DND-41 (cell line): ENCODE measurements around the gene CDH5.

ENCODE experiments used
- EZH2 ChIP-seq: IDR thresholded peaks from 3 replicates; pipeline ENCODE4 v1.6.1; 2012; ENCODE audit warnings: borderline replicate concordance, low read depth, mild to moderate bottlenecking, moderate library complexity, low read length, inconsistent platforms; ENCODE audit not compliant: severe bottlenecking
- TF ChIP-seq, protein P1 (sequence below): IDR thresholded peaks from 2 replicates; pipeline ENCODE4 v1.5.1; 2012; ENCODE audit warnings: borderline replicate concordance, low read length, moderate library complexity, mild to moderate bottlenecking; ENCODE audit not compliant: poor library complexity, severe bottlenecking; ENCODE audit errors: extremely low read depth

DNA sequence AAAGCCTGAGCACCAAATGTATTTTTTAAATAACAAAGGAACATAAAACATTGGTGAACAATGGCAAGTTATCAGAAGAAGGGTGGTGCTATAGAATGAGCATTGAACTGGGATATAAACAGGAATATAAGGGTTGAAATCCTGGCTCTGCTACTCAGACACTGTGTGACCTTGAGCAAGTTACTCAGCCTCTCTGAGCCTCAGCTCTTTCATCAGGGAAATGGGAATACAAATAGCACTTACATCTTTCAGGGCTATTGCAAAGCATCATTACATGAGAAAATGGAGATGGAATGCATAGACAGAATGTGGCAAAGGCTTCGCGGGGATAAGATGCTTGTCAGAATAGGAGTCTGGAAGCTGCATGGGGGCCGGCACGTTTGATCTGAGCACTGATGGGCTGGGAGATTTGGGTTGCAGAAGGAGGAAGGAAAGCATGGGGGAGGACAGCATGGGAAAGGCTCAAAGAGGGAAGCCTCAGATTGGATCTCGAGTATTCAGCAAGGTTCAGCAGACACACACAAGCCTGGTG lies 4.8 kb upstream of the CDH5 start:
- TF ChIP-seq, protein P1, sequence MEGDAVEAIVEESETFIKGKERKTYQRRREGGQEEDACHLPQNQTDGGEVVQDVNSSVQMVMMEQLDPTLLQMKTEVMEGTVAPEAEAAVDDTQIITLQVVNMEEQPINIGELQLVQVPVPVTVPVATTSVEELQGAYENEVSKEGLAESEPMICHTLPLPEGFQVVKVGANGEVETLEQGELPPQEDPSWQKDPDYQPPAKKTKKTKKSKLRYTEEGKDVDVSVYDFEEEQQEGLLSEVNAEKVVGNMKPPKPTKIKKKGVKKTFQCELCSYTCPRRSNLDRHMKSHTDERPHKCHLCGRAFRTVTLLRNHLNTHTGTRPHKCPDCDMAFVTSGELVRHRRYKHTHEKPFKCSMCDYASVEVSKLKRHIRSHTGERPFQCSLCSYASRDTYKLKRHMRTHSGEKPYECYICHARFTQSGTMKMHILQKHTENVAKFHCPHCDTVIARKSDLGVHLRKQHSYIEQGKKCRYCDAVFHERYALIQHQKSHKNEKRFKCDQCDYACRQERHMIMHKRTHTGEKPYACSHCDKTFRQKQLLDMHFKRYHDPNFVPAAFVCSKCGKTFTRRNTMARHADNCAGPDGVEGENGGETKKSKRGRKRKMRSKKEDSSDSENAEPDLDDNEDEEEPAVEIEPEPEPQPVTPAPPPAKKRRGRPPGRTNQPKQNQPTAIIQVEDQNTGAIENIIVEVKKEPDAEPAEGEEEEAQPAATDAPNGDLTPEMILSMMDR = no peak
- TF ChIP-seq EZH2 = no peak
